ENCODE measurements around the gene HK2. TPM values are rescaled to one million over a fixed set of nuclear protein-coding genes. Genes with fewer than 3 reads are reported as not detected.
"Not testable (repeated sequence)": the region's sequence is repeated elsewhere in the genome, so short reads cannot be mapped to it uniquely, and the experiment has no call there.

The HK2 gene
- total and polyA plus RNA-seq, 2 experiments from 2014 or later, result 24.2 to 25.3 TPM

DNA sequence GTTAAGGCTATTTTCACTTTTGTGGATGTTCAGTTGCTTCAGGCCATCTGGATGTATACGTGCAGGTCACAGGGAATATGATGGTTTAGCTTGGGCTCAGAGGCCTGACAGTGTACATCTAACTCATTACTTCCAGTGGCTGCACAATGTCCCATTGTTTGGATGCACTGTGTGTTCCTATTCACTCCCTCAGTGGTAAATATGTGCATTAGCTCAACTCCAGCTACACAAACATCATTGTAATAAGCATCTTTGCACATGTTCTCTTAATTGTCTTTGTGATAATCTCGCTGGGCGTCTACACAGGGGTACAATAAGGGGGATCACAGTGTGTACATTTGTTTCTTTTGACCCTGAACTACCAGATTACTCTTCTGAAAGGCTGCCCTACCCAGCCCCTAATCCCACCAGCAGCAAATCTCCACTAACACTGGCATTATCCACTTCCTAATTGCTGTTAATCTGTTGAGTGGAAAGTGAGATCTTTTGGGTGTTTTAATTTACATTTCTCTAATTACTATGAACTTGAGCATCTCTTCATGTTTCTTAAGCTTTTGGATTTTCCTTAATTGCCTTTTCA is 68.4 kb downstream of the HK2 start:
- no peak for TF ChIP-seq EZH2 (IDR thresholded peaks at IDR 0.05; ENCODE audit: insufficient read depth, poor library complexity, severe bottlenecking)
- Histone ChIP-seq H3K4me1 (ENCODE audit: insufficient read depth) (no peaks in the 10 kb centered on the region), H3K27ac (no peak overlapping the region), H2AFZ (no peak overlapping the region), H4K20me1 (ENCODE audit: insufficient read depth) (no peaks in the 10 kb centered on the region), H3F3A (ENCODE audit: insufficient read depth) (peaks cover 5% of the 10 kb centered on the region; the same call in 1 of the 2 replicates), H3K9ac (no peak overlapping the region), H3K79me2 (ENCODE audit: insufficient read depth) (no peaks in the 10 kb centered on the region), H3K27me3 (replicated peaks; ENCODE audit: insufficient read depth) (no peaks in the 10 kb centered on the region), H3K36me3 (ENCODE audit: low read depth) (no peaks in the 10 kb centered on the region), H3K9me2 (ENCODE audit: insufficient read depth) (no peaks in the 10 kb centered on the region), H3K4me2 (ENCODE audit: unreplicated experiment) (no peak overlapping the region), H3K4me3 (no peak overlapping the region), H3K9me3 (ENCODE audit: low read depth) (no peaks in the 10 kb centered on the region)
- 65 to 78% methylated on average over 3 of the region's 3 CpGs for WGBS, 2 experiments (ENCODE audit: low coverage in 1 of 2, low lambda C conversion rate in 2 of 2, missing lambda C conversion rate in 2 of 2)
- in situ Hi-C loops (cut with MboI), result loop anchor here (25.0 kb wide), 1 partner anchor 710 kb away; no protein-coding TSS in a partner anchor
- no peak for DNase-seq

DNA sequence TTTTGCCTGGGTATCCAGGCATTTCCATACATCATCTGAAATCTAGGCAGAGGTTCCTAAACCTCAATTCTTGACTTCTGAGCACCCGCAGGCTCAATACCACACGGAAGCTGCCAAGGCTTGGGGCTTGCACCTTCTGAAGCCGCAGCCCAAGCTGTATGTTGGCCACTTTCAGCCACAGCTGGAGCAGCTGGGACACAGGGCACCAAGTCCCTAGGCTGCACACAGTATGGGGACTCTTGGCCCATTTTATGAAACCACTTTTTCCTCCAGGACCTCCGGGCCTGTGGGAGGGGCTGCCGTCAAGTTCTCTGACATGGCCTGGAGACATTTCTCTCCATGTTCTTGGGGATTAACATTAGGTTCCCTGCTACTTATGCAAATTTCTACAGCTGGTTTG is 72.5 kb downstream of the HK2 start:
- in situ Hi-C loops (cut with MboI), result loop anchor here (25.0 kb wide), 1 partner anchor 706 kb away; no protein-coding TSS in a partner anchor
- 97 to 99% methylated on average over 5 of the region's 5 CpGs for WGBS, 2 experiments (ENCODE audit: low coverage in 1 of 2, low lambda C conversion rate in 2 of 2, missing lambda C conversion rate in 2 of 2)

DNA sequence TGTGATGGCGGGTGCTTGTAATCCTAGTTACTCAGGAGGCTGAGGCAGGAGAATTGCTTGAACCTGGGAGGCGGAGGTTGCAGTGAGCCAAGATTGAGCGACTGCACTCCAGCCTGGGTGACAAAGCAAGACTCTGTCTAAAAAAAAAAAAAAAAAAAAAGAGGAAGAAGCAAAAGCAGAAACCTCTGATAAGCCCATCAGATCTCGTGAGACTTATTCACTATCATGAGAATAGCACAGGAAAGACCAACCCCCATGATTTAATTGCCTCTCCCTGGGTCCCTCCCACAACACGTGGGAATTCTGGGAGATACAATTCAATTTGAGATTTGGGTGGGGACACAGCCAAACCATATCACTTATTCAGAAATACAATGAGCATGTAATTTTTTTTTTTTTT is 73.6 kb downstream of the HK2 start:
- H2AFZ ChIP-seq; H3K4me3 ChIP-seq; H3K9me3 ChIP-seq (ENCODE audit: low read depth); H4K20me1 ChIP-seq (ENCODE audit: insufficient read depth); H3K9ac ChIP-seq; H3K9me2 ChIP-seq (ENCODE audit: insufficient read depth); H3K27ac ChIP-seq; H3K79me2 ChIP-seq (ENCODE audit: insufficient read depth); H3K4me2 ChIP-seq (ENCODE audit: unreplicated experiment); H3K27me3 ChIP-seq (replicated peaks; ENCODE audit: insufficient read depth); DNase-seq; H3K36me3 ChIP-seq (ENCODE audit: low read depth); H3K4me1 ChIP-seq (ENCODE audit: insufficient read depth); H3F3A ChIP-seq (ENCODE audit: insufficient read depth): not testable (repeated sequence)
- 88 to 94% methylated on average over 5 of the region's 5 CpGs for WGBS, 2 experiments (ENCODE audit: low coverage in 1 of 2, low lambda C conversion rate in 2 of 2, missing lambda C conversion rate in 2 of 2)
- in situ Hi-C loops (cut with MboI), result loop anchor here (25.0 kb wide), 1 partner anchor 705 kb away; no protein-coding TSS in a partner anchor

More for the DNA sequence above, 72.5 kb downstream of the HK2 start:
- no peak overlapping the region for H3K4me2 ChIP-seq (ENCODE audit: unreplicated experiment)
- no peak overlapping the region for H3K4me3 ChIP-seq
- H4K20me1 ChIP-seq (ENCODE audit: insufficient read depth), result no peaks in the 10 kb centered on the region
- no peaks in the 10 kb centered on the region for H3K27me3 ChIP-seq (replicated peaks; ENCODE audit: insufficient read depth)
- no peaks in the 10 kb centered on the region for H3K79me2 ChIP-seq (ENCODE audit: insufficient read depth)
- no peaks in the 10 kb centered on the region for H3K4me1 ChIP-seq (ENCODE audit: insufficient read depth)
- no peak overlapping the region for H3K27ac ChIP-seq
- no peak overlapping the region for H2AFZ ChIP-seq
- no peaks in the 10 kb centered on the region for H3K36me3 ChIP-seq (ENCODE audit: low read depth)
- no peaks in the 10 kb centered on the region for H3K9me3 ChIP-seq (ENCODE audit: low read depth)
- peaks cover under 1% of the 10 kb centered on the region; the same call in 1 of the 2 replicates for H3F3A ChIP-seq (ENCODE audit: insufficient read depth)
- no peak for DNase-seq
- TF ChIP-seq EZH2 (IDR thresholded peaks at IDR 0.05; ENCODE audit: insufficient read depth, poor library complexity, severe bottlenecking) (no peak), EZH2phosphoT487 (IDR thresholded peaks at IDR 0.05; ENCODE audit: insufficient read depth, low read depth) (no peak)
- H3K9ac ChIP-seq, result no peak overlapping the region
- H3K9me2 ChIP-seq (ENCODE audit: insufficient read depth), result no peaks in the 10 kb centered on the region

DNA sequence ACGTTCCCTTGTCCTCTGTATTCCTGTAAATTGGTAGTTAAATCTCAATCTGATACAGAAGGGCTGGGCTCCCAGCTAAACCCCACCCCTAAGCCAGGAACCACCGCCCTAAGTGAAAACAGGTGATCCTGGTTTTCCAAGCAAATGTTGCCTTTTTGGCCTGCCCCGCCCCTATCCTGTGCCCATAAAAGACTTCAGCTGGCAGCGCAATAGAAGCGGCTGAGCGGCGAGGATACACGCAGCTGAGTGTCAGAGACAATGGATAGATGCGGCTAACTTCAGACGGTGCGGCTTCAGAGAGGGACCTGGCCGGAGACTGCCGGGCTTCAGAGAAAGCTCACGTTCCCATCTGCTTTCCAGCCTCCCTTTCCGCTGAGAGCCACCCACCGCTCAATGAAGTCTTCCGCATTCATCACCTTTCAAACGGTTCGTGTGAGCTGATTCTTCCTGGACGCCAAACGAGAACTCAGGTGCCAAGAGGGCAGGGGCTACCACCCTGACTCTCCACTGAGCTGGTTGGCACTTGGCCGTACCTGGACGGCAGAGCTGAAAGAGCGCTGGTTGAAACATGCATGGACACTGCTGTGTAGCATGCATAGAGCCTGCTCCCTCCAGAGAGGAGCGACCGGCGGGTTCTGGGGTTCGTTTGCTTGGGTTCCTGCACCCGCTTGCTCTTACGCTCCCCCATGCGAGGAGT is 75.0 kb downstream of the HK2 start:
- Histone ChIP-seq H3K4me1 (ENCODE audit: insufficient read depth) (no peaks in the 10 kb centered on the region), H3K27ac (no peak overlapping the region), H2AFZ (peak overlapping the region; percentile 70), H3K27me3 (replicated peaks; ENCODE audit: insufficient read depth) (no peaks in the 10 kb centered on the region), H3K9me3 (ENCODE audit: low read depth) (no peaks in the 10 kb centered on the region), H3F3A (ENCODE audit: insufficient read depth) (no peaks in the 10 kb centered on the region), H3K9ac (no peak overlapping the region), H3K36me3 (ENCODE audit: low read depth) (no peaks in the 10 kb centered on the region), H3K4me2 (ENCODE audit: unreplicated experiment) (peak overlapping the region; percentile 74), H3K79me2 (ENCODE audit: insufficient read depth) (no peaks in the 10 kb centered on the region), H3K4me3 (peak overlapping the region; percentile 56), H4K20me1 (ENCODE audit: insufficient read depth) (no peaks in the 10 kb centered on the region), H3K9me2 (ENCODE audit: insufficient read depth) (no peaks in the 10 kb centered on the region)
- in situ Hi-C loops (cut with MboI), result loop anchor here (25.0 kb wide), 1 partner anchor 703 kb away; no protein-coding TSS in a partner anchor
- TF ChIP-seq EZH2phosphoT487 (IDR thresholded peaks at IDR 0.05; ENCODE audit: insufficient read depth, low read depth) (no peak), EZH2 (IDR thresholded peaks at IDR 0.05; ENCODE audit: insufficient read depth, poor library complexity, severe bottlenecking) (no peak)
- WGBS, 2 experiments (ENCODE audit: low coverage in 1 of 2, low lambda C conversion rate in 2 of 2, missing lambda C conversion rate in 2 of 2), result 19 to 20% methylated on average over 31 of the region's 31 CpGs
- peak; percentile 56 for DNase-seq

All from GM23248 (cell line).